Progenitor cell of endocrine pancreas (in vitro differentiated cells): ENCODE measurements around the gene IREB2. TPM values are rescaled to one million over a fixed set of nuclear protein-coding genes. Genes with fewer than 3 reads are reported as not detected.
A peak's percentile ranks its signal among the peaks of the same experiment; 100 is the strongest.

Source experiments
- DNase-seq: peaks from one replicate; pipeline ENCODE4 v3.0.0; 2021; ENCODE audit warnings: low spot score; ENCODE audit not compliant: unreplicated experiment
- H3K27ac Mint-ChIP-seq: 2 replicates; pipeline ENCODE4 v1.8.0; 2021; ENCODE audit warnings: mild to moderate bottlenecking, moderate library complexity, mixed read lengths
- H3K27me3 Mint-ChIP-seq: 2 replicates; pipeline ENCODE4 v1.8.0; 2021; ENCODE audit warnings: mixed read lengths
- H3K36me3 Mint-ChIP-seq: 2 replicates; pipeline ENCODE4 v1.8.0; 2022; ENCODE audit warnings: mixed read lengths; ENCODE audit not compliant: insufficient read depth
- H3K4me1 Mint-ChIP-seq: 2 replicates; pipeline ENCODE4 v1.8.0; 2021; ENCODE audit warnings: low read depth, mixed read lengths
- H3K4me3 Mint-ChIP-seq: 2 replicates; pipeline ENCODE4 v1.8.0; 2021; ENCODE audit warnings: low read depth, mild to moderate bottlenecking, moderate library complexity, mixed read lengths
- H3K9me3 Mint-ChIP-seq: 2 replicates; pipeline ENCODE4 v1.8.0; 2021; ENCODE audit warnings: low read depth, mixed read lengths
- total RNA-seq: library from RNA; stranded (reverse); gene quantifications from 2 replicates; pipeline ENCODE4 v1.2.1, GENCODE V29; 2021
- TF ChIP-seq, protein P1 (sequence below): fragments of 200-600 bp; sonication (generic); IDR thresholded peaks from one replicate; pipeline ENCODE4 v1.5.0; 2021; ENCODE audit warnings: antibody characterized with exemption, mild to moderate bottlenecking; ENCODE audit not compliant: unreplicated experiment

Gene IREB2
- total RNA-seq, 1 donor from 2014 or later, result 95.3 TPM

DNA sequence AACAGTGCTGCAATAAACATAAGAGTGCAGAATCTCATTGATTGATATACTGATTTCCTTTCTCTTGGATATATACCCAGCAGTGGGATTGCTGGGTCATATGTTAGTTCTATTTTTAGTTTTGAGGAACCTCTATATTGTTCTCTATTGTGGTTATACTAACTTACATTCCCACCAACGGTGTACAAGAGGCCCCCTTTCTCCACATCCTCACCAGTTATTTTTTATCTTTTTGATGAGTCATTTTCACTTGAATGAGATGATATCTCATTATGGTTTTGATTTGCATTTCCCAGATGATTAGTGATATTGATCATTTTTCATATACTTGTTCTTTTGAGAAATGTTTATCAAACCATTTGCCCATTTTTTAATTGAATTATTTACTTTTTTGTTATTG is 12.4 kb upstream of the IREB2 start:
- no peak overlapping the region for H3K27ac Mint-ChIP-seq
- TF ChIP-seq, protein P1, sequence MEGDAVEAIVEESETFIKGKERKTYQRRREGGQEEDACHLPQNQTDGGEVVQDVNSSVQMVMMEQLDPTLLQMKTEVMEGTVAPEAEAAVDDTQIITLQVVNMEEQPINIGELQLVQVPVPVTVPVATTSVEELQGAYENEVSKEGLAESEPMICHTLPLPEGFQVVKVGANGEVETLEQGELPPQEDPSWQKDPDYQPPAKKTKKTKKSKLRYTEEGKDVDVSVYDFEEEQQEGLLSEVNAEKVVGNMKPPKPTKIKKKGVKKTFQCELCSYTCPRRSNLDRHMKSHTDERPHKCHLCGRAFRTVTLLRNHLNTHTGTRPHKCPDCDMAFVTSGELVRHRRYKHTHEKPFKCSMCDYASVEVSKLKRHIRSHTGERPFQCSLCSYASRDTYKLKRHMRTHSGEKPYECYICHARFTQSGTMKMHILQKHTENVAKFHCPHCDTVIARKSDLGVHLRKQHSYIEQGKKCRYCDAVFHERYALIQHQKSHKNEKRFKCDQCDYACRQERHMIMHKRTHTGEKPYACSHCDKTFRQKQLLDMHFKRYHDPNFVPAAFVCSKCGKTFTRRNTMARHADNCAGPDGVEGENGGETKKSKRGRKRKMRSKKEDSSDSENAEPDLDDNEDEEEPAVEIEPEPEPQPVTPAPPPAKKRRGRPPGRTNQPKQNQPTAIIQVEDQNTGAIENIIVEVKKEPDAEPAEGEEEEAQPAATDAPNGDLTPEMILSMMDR, result no peak
- H3K36me3 Mint-ChIP-seq, result no peaks in the 10 kb centered on the region
- DNase-seq, result no peak
- H3K4me1 Mint-ChIP-seq, result peaks cover 2% of the 10 kb centered on the region
- no peak overlapping the region for H3K4me3 Mint-ChIP-seq
- H3K9me3 Mint-ChIP-seq, result no peaks in the 10 kb centered on the region
- peaks cover 31% of the 10 kb centered on the region for H3K27me3 Mint-ChIP-seq

DNA sequence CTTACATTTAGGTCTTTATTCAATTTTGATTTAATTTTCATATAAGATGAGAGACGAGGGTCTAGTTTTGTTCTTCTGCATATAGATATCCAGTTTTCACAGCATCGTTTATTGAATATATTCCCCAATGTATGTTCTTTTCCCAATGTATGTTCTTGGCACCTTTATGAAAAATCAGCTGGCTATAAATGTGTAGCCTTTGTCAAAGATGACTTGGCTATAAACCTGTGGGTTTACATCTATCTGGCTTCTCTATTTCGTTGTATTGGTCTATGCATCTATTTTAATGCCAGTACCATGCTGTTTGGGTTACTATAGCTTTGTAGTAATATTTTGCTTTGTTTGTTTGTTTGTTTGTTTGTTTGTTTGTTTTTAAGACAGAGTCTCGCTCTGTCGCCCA is 11.7 kb upstream of the IREB2 start:
- TF ChIP-seq, protein P1, result no peak
- H3K27me3 Mint-ChIP-seq, result peaks cover 31% of the 10 kb centered on the region
- no peaks in the 10 kb centered on the region for H3K36me3 Mint-ChIP-seq
- H3K4me3 Mint-ChIP-seq, result no peak overlapping the region
- no peak overlapping the region for H3K27ac Mint-ChIP-seq
- no peaks in the 10 kb centered on the region for H3K9me3 Mint-ChIP-seq
- no peak for DNase-seq
- peaks cover 2% of the 10 kb centered on the region for H3K4me1 Mint-ChIP-seq

DNA sequence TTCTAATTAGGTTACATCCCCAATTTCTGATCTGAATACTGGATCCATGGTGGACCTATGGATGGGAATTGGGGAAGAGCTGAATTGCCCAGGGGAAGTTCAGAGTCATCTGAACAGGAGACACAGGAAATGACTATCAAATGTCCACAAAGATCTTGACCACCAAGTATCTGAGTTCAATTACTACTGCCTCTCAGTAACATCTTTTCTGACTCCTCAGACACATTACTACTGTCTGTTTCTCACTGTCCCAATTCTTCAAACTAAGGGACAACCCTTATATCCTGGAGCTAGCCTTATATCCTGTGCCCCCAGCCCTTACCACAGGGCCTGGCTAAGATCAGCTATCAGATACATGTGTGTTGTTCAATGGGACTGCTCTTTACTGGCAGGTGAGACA is 10.1 kb upstream of the IREB2 start:
- H3K27me3 Mint-ChIP-seq, result peaks cover 27% of the 10 kb centered on the region
- no peak overlapping the region for H3K4me3 Mint-ChIP-seq
- no peak for DNase-seq
- H3K36me3 Mint-ChIP-seq, result no peaks in the 10 kb centered on the region
- no peaks in the 10 kb centered on the region for H3K4me1 Mint-ChIP-seq
- TF ChIP-seq, protein P1, result no peak
- no peak overlapping the region for H3K27ac Mint-ChIP-seq
- H3K9me3 Mint-ChIP-seq, result no peaks in the 10 kb centered on the region

DNA sequence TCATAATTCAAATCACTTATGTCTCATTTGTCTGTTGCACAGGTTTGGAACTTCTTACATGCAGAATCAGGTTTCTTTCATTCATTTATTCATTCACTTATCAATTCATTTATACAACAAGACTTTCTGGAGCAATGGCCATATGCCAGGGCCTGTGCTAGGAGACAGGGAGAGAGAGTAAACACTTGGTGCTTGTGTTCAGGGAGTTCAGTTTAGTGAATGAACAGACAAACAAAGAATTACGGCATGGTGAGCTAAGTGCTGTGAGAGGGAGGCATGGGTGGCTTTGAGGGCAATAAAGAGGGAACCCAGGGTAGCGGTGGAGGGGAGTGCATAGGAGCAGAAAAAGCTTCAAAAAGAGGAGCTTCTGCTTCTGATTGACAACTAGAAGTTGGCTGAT is 8.5 kb upstream of the IREB2 start:
- no peaks in the 10 kb centered on the region for H3K9me3 Mint-ChIP-seq
- TF ChIP-seq, protein P1, result no peak
- H3K4me1 Mint-ChIP-seq, result no peaks in the 10 kb centered on the region
- peaks cover 23% of the 10 kb centered on the region for H3K27me3 Mint-ChIP-seq
- DNase-seq, result no peak
- H3K4me3 Mint-ChIP-seq, result no peak overlapping the region
- H3K36me3 Mint-ChIP-seq, result no peaks in the 10 kb centered on the region
- peak overlapping the region; percentile 4 for H3K27ac Mint-ChIP-seq

- Mint-ChIP-seq H3K4me1 (peaks cover 2% of the 10 kb centered on the region), H3K27me3 (peaks cover 16% of the 10 kb centered on the region), H3K9me3 (no peaks in the 10 kb centered on the region), H3K4me3 (no peak overlapping the region), H3K27ac (no peak overlapping the region), H3K36me3 (no peaks in the 10 kb centered on the region)
- TF ChIP-seq, protein P1, result no peak
- DNase-seq, result no peak
Measured at GRCh38 chr15:78431955-78432354, 6.1 kb upstream of the IREB2 start.

DNA sequence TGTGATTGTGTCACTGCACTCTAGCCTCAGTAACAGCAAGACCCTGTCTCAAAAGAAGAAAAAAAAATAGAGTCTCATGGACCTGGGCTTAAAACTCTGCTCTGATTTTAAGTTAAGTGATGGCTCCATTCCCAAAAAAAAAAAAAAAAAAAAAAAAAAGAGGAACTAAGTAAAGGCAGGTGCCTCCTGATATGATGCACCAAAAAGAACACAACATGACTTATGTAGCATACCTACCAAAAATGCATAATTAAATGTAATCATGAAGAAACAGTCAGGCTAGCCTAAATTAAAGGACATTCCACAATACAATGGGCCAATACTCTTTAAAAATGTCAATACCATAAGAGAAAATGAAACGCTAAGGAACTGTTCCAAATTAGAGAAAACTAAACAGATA is 5.4 kb upstream of the IREB2 start:
- H3K9me3 Mint-ChIP-seq, result no peaks in the 10 kb centered on the region
- H3K4me1 Mint-ChIP-seq, result peaks cover 6% of the 10 kb centered on the region
- no peak overlapping the region for H3K27ac Mint-ChIP-seq
- no peaks in the 10 kb centered on the region for H3K36me3 Mint-ChIP-seq
- TF ChIP-seq, protein P1, result no peak
- peaks cover 16% of the 10 kb centered on the region for H3K27me3 Mint-ChIP-seq
- no peak overlapping the region for H3K4me3 Mint-ChIP-seq
- no peak for DNase-seq
